Measurements from ENCODE around the gene SALL1.

Gene SALL1

DNA sequence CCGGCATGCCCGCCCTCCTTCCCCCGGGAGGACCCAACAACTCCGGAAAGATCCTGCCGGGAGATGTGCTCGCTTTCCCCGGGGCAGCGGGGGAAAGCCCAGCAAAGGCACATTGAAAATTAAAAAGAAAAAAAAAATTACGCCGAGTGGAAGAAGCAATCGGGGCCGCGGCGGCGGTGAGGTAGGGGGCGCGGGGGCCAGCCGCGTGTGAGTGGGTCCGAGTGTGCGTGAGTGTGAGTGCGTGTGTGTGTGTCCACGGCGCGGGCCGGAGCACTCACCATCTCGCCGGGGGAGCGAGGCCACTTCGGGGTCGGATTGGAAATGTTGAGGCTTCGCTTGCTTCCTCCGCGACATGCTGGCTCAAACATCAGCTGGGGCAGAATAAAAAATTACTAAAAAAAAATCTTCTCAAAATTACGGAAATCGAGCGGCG lies at the start of gene SALL1:
TSS of gene SALL1 (minus strand) at position 383 of the 433 bp plus-strand sequence. CDS start at position 354, 29 bp downstream.
- H3K9me3 ChIP-seq (ENCODE audit: control insufficient read depth, insufficient read depth, low read length), result peaks cover 11% of the 10 kb centered on the region; the same call in 1 of the 2 replicates
- no peaks in the 10 kb centered on the region for H3K27me3 ChIP-seq (ENCODE audit: control insufficient read depth, low read length)
- TF ChIP-seq EZH2phosphoT487 (IDR thresholded peaks at IDR 0.05; ENCODE audit: borderline replicate concordance, low read length), result no peak
- TF ChIP-seq, protein P1, sequence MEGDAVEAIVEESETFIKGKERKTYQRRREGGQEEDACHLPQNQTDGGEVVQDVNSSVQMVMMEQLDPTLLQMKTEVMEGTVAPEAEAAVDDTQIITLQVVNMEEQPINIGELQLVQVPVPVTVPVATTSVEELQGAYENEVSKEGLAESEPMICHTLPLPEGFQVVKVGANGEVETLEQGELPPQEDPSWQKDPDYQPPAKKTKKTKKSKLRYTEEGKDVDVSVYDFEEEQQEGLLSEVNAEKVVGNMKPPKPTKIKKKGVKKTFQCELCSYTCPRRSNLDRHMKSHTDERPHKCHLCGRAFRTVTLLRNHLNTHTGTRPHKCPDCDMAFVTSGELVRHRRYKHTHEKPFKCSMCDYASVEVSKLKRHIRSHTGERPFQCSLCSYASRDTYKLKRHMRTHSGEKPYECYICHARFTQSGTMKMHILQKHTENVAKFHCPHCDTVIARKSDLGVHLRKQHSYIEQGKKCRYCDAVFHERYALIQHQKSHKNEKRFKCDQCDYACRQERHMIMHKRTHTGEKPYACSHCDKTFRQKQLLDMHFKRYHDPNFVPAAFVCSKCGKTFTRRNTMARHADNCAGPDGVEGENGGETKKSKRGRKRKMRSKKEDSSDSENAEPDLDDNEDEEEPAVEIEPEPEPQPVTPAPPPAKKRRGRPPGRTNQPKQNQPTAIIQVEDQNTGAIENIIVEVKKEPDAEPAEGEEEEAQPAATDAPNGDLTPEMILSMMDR (IDR thresholded peaks at IDR 0.05; ENCODE audit: low read depth, low read length, poor library complexity, severe bottlenecking), result no peak
- no peaks in the 10 kb centered on the region for H3K79me2 ChIP-seq (ENCODE audit: control insufficient read depth, low read length)
- H3K4me1 ChIP-seq (ENCODE audit: control insufficient read depth, low read length), result no peaks in the 10 kb centered on the region
- no peak within 1 kb of the TSS for H3K4me2 ChIP-seq (ENCODE audit: low read length)
- H3K9me2 ChIP-seq (replicated peaks; ENCODE audit: control insufficient read depth, low read length), result no peaks in the 10 kb centered on the region
- no peak within 1 kb of the TSS for H3K4me3 ChIP-seq (ENCODE audit: low read length)
- no peaks in the 10 kb centered on the region for H3F3A ChIP-seq (ENCODE audit: control insufficient read depth, insufficient read depth)
- no peak within 1 kb of the TSS for H3K27ac ChIP-seq (ENCODE audit: low read depth, low read length)
- no peaks in the 10 kb centered on the region for H4K20me1 ChIP-seq (ENCODE audit: control insufficient read depth, insufficient read depth, low read depth, low read length)
- no peaks in the 10 kb centered on the region for H3K36me3 ChIP-seq (ENCODE audit: control insufficient read depth, low read length)

- H3K4me2 ChIP-seq (ENCODE audit: low read length), result no peak overlapping the region
- H3K9me2 ChIP-seq (replicated peaks; ENCODE audit: control insufficient read depth, low read length), result no peaks in the 10 kb centered on the region
- no peaks in the 10 kb centered on the region for H4K20me1 ChIP-seq (ENCODE audit: control insufficient read depth, insufficient read depth, low read depth, low read length)
- H3F3A ChIP-seq (ENCODE audit: control insufficient read depth, insufficient read depth), result no peaks in the 10 kb centered on the region
- H3K27ac ChIP-seq (ENCODE audit: low read depth, low read length), result no peak overlapping the region
- no peak for TF ChIP-seq EZH2phosphoT487 (IDR thresholded peaks at IDR 0.05; ENCODE audit: borderline replicate concordance, low read length)
- TF ChIP-seq, protein P1 (IDR thresholded peaks at IDR 0.05; ENCODE audit: low read depth, low read length, poor library complexity, severe bottlenecking), result no peak
- peaks cover 14% of the 10 kb centered on the region; the same call in 1 of the 2 replicates for H3K9me3 ChIP-seq (ENCODE audit: control insufficient read depth, insufficient read depth, low read length)
- H3K4me1 ChIP-seq (ENCODE audit: control insufficient read depth, low read length), result no peaks in the 10 kb centered on the region
- no peak overlapping the region for H3K4me3 ChIP-seq (ENCODE audit: low read length)
- no peaks in the 10 kb centered on the region for H3K36me3 ChIP-seq (ENCODE audit: control insufficient read depth, low read length)
- no peaks in the 10 kb centered on the region for H3K27me3 ChIP-seq (ENCODE audit: control insufficient read depth, low read length)
- no peaks in the 10 kb centered on the region for H3K79me2 ChIP-seq (ENCODE audit: control insufficient read depth, low read length)
Measured at GRCh38 chr16:51200793-51201192, 49.7 kb upstream of the SALL1 start.

- H3K27me3 ChIP-seq (ENCODE audit: control insufficient read depth, low read length), result no peaks in the 10 kb centered on the region
- H3K4me2 ChIP-seq (ENCODE audit: low read length), result no peak overlapping the region
- no peaks in the 10 kb centered on the region for H3K79me2 ChIP-seq (ENCODE audit: control insufficient read depth, low read length)
- H3K9me2 ChIP-seq (replicated peaks; ENCODE audit: control insufficient read depth, low read length), result no peaks in the 10 kb centered on the region
- H3K4me3 ChIP-seq (ENCODE audit: low read length), result no peak overlapping the region
- no peak overlapping the region for H3K27ac ChIP-seq (ENCODE audit: low read depth, low read length)
- H3F3A ChIP-seq (ENCODE audit: control insufficient read depth, insufficient read depth), result no peaks in the 10 kb centered on the region
- no peaks in the 10 kb centered on the region for H3K36me3 ChIP-seq (ENCODE audit: control insufficient read depth, low read length)
- H3K9me3 ChIP-seq (ENCODE audit: control insufficient read depth, insufficient read depth, low read length), result peaks cover 10% of the 10 kb centered on the region; the same call in 1 of the 2 replicates
- no peaks in the 10 kb centered on the region for H4K20me1 ChIP-seq (ENCODE audit: control insufficient read depth, insufficient read depth, low read depth, low read length)
- H3K4me1 ChIP-seq (ENCODE audit: control insufficient read depth, low read length), result no peaks in the 10 kb centered on the region
- no peak for TF ChIP-seq EZH2phosphoT487 (IDR thresholded peaks at IDR 0.05; ENCODE audit: borderline replicate concordance, low read length)
- TF ChIP-seq, protein P1 (IDR thresholded peaks at IDR 0.05; ENCODE audit: low read depth, low read length, poor library complexity, severe bottlenecking), result no peak
Measured at GRCh38 chr16:51197953-51198748, 47.1 kb upstream of the SALL1 start.
